ENCODE results near the gene LFNG.

LFNG gene

DNA sequence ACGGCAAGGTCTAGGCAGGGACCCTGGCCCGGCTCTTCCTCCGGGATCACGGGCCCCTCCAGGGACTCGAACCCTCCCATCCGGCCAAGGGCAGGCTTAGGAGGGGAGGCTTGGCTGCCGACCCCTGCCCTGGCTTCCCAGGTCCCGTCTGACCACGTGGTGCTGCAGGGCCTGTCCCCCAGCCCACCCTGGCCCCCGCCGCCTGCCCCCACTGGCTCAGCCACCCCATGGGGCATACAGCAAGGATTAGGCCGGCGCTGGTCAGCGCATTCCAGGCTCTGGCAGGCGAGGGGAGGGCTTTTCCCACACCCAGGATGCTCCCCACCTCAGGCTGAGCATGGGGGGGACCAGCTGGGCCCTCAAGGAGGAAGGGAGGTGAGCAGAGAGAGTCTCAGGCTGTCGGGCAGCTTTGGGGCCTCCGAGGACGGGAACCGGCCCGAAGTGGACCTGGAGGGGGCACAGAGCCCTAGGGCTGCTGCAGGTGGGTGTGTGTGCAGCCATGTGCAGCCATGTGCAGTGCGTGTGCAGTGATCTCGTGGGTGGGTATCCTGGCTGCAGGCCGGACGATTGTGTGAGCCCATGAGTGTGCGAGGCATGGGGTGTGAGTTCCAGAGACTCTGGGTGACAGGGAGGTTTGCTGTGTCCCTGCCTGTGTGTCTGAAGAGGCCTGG is 42.7 kb upstream of the LFNG start:
- no peak overlapping the region for H3K4ac ChIP-seq (ENCODE audit: low read depth, low read length)
- no peak overlapping the region for H3K4me3 ChIP-seq (ENCODE audit: low read length)
- no peak for DNase-seq
- H3K27ac ChIP-seq (ENCODE audit: low read depth, low read length) = no peak overlapping the region
- H2BK15ac ChIP-seq (replicated peaks; ENCODE audit: low read depth) = no peak overlapping the region
- H2BK120ac ChIP-seq (ENCODE audit: low read depth, low read length) = no peak overlapping the region
- no peak overlapping the region for H2AK5ac ChIP-seq (ENCODE audit: low read length)
- H2BK5ac ChIP-seq (ENCODE audit: low read length) = no peak overlapping the region
- WGBS (ENCODE audit: extremely low coverage, insufficient coverage, low lambda C conversion rate) = no CpG with 5 or more reads among the region's 25 CpGs
- H3K18ac ChIP-seq (ENCODE audit: low read length) = no peak overlapping the region
- no peak overlapping the region for H4K8ac ChIP-seq (ENCODE audit: low read depth, low read length)
- H3K9ac ChIP-seq (ENCODE audit: low read length) = no peak overlapping the region
- peak overlapping the region; percentile 34 for H3K56ac ChIP-seq (ENCODE audit: low read length)
- no peaks in the 10 kb centered on the region for H3K79me1 ChIP-seq (ENCODE audit: low read length)
- no peaks in the 10 kb centered on the region for H3K79me2 ChIP-seq (ENCODE audit: control insufficient read depth, insufficient read depth, low read length)
- H3K23ac ChIP-seq (ENCODE audit: low read length) = no peak overlapping the region
- no peaks in the 10 kb centered on the region for H3K36me3 ChIP-seq (ENCODE audit: control insufficient read depth, insufficient read depth, low read length)
- no peaks in the 10 kb centered on the region for H3K4me1 ChIP-seq (ENCODE audit: control insufficient read depth, low read depth, low read length)
- H3K27me3 ChIP-seq (ENCODE audit: insufficient read depth, low read length, poor library complexity) = no peaks in the 10 kb centered on the region
- H3K4me2 ChIP-seq (ENCODE audit: low read length) = no peak overlapping the region
- H4K5ac ChIP-seq (ENCODE audit: low read length) = no peak overlapping the region

DNA sequence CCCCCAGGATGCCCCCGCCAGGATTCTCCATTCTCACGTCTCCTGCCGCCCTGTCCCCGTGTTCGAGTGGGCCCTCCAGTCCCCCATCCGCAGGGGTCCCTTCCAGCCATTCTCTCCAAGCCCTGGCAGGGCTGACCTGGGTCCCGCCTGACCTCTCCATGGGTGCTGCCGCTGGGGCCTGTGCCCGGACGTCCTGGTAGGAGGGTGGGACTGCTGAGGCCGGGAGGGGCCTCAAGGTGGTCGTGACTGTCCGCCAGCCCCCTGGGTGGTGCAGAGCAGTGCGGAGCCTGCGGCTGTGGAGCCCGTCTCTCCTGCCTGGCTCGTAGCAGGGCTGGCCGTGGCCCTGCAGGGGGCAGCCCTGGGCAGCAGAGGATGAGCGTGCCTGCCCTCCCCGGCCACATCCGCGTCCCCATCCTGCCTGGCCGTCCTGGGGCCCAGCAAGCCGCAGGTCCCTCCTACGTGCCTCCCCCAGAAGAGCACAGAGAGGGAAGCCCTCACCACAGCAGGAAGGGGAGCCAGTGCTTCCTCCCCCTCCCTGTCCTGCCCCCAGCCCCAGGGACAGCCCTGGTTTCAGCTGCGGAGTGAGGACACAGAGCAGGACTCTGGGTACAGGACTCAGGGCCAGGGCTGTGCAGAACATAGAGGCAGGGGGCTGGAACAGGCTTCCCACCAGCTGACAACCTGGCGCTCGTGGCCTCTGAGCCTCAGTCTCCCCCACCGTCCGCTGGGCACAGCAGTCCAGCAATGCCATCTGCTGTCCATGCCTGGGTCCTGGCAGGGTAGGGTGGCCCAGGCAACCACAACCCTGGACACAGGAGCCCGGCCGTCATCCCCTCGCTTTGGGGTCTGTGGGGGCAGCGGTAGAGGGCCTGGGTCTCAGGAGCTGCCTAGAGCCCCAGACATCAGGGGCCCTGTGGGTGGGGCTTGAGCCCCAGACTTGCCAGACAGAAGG is 41.9 kb upstream of the LFNG start:
- Histone ChIP-seq H4K8ac (ENCODE audit: low read depth, low read length) (no peak overlapping the region), H3K4ac (ENCODE audit: low read depth, low read length) (no peak overlapping the region), H2BK120ac (ENCODE audit: low read depth, low read length) (no peak overlapping the region), H3K18ac (ENCODE audit: low read length) (no peak overlapping the region), H3K4me3 (ENCODE audit: low read length) (no peak overlapping the region), H3K79me2 (ENCODE audit: control insufficient read depth, insufficient read depth, low read length) (no peaks in the 10 kb centered on the region), H3K27ac (ENCODE audit: low read depth, low read length) (no peak overlapping the region), H3K56ac (ENCODE audit: low read length) (peak overlapping the region; percentile 59), H3K36me3 (ENCODE audit: control insufficient read depth, insufficient read depth, low read length) (no peaks in the 10 kb centered on the region), H3K4me2 (ENCODE audit: low read length) (no peak overlapping the region), H3K79me1 (ENCODE audit: low read length) (no peaks in the 10 kb centered on the region), H4K5ac (ENCODE audit: low read length) (no peak overlapping the region), H2AK5ac (ENCODE audit: low read length) (no peak overlapping the region), H2BK5ac (ENCODE audit: low read length) (no peak overlapping the region), H3K23ac (ENCODE audit: low read length) (no peak overlapping the region), H3K27me3 (ENCODE audit: insufficient read depth, low read length, poor library complexity) (no peaks in the 10 kb centered on the region), H3K9ac (ENCODE audit: low read length) (no peak overlapping the region), H2BK15ac (replicated peaks; ENCODE audit: low read depth) (no peak overlapping the region), H3K4me1 (ENCODE audit: control insufficient read depth, low read depth, low read length) (no peaks in the 10 kb centered on the region)
- no CpG with 5 or more reads among the region's 34 CpGs for WGBS (ENCODE audit: extremely low coverage, insufficient coverage, low lambda C conversion rate)
- peak; percentile 68 for DNase-seq

DNA sequence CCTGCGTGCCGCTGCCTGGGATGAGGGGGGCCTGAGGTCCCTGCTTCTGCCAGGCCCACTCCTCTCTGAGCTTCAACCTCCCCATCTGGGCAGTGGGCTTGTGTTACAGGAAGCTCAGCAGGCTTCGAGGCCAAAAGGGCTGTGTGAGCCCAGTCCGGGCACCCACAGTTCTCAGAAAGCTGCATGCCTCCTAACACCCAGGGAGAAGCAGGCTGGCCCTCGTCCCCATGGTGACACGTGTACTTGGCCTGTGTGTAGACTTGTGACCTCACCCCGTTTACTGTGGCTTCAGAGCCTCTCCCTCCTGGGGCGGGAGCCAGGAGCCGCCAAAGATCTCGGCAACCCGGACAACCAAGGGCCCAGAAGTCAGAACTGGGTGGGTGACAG is 41.2 kb upstream of the LFNG start:
- Histone ChIP-seq H3K4me1 (ENCODE audit: control insufficient read depth, low read depth, low read length) (no peaks in the 10 kb centered on the region), H4K8ac (ENCODE audit: low read depth, low read length) (no peak overlapping the region), H3K79me1 (ENCODE audit: low read length) (no peaks in the 10 kb centered on the region), H3K4me2 (ENCODE audit: low read length) (no peak overlapping the region), H3K9ac (ENCODE audit: low read length) (no peak overlapping the region), H3K36me3 (ENCODE audit: control insufficient read depth, insufficient read depth, low read length) (no peaks in the 10 kb centered on the region), H3K56ac (ENCODE audit: low read length) (no peak overlapping the region), H2BK15ac (replicated peaks; ENCODE audit: low read depth) (no peak overlapping the region), H3K27me3 (ENCODE audit: insufficient read depth, low read length, poor library complexity) (no peaks in the 10 kb centered on the region), H3K18ac (ENCODE audit: low read length) (no peak overlapping the region), H3K27ac (ENCODE audit: low read depth, low read length) (no peak overlapping the region), H3K4me3 (ENCODE audit: low read length) (no peak overlapping the region), H2AK5ac (ENCODE audit: low read length) (no peak overlapping the region), H2BK120ac (ENCODE audit: low read depth, low read length) (no peak overlapping the region), H3K79me2 (ENCODE audit: control insufficient read depth, insufficient read depth, low read length) (no peaks in the 10 kb centered on the region), H4K5ac (ENCODE audit: low read length) (no peak overlapping the region), H3K4ac (ENCODE audit: low read depth, low read length) (no peak overlapping the region), H3K23ac (ENCODE audit: low read length) (no peak overlapping the region), H2BK5ac (ENCODE audit: low read length) (no peak overlapping the region)
- no CpG with 5 or more reads among the region's 11 CpGs for WGBS (ENCODE audit: extremely low coverage, insufficient coverage, low lambda C conversion rate)
- no peak for DNase-seq

DNA sequence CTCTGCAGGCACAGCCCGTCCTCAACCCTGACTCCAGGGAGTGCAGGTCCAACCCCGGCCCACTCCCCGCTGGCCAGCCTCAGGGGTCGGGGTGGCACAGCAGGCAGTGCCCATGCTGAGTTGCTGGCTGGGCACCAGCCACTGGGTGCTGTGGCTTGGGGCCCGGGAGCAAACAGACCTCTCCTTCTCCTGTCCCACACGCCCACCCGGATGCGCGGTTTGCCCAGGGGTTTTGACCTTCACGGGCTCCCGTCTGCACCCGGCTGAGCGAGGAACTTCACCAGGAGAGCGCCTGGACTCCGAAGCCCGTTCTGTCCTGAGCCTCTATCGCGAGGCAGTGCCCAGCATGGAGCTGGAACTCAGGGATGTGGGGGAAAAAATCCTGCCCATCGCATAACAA is 40.8 kb upstream of the LFNG start:
- no peaks in the 10 kb centered on the region for H3K4me1 ChIP-seq (ENCODE audit: control insufficient read depth, low read depth, low read length)
- no peak overlapping the region for H4K5ac ChIP-seq (ENCODE audit: low read length)
- no peak overlapping the region for H3K23ac ChIP-seq (ENCODE audit: low read length)
- no CpG with 5 or more reads among the region's 19 CpGs for WGBS (ENCODE audit: extremely low coverage, insufficient coverage, low lambda C conversion rate)
- no peak overlapping the region for H3K18ac ChIP-seq (ENCODE audit: low read length)
- no peak overlapping the region for H3K27ac ChIP-seq (ENCODE audit: low read depth, low read length)
- no peaks in the 10 kb centered on the region for H3K79me1 ChIP-seq (ENCODE audit: low read length)
- peak overlapping the region; percentile 25 for H3K56ac ChIP-seq (ENCODE audit: low read length)
- no peak overlapping the region for H3K4me3 ChIP-seq (ENCODE audit: low read length)
- no peak overlapping the region for H3K4me2 ChIP-seq (ENCODE audit: low read length)
- no peak overlapping the region for H2BK15ac ChIP-seq (replicated peaks; ENCODE audit: low read depth)
- H2BK120ac ChIP-seq (ENCODE audit: low read depth, low read length) = no peak overlapping the region
- no peak overlapping the region for H3K9ac ChIP-seq (ENCODE audit: low read length)
- no peak overlapping the region for H2AK5ac ChIP-seq (ENCODE audit: low read length)
- H3K27me3 ChIP-seq (ENCODE audit: insufficient read depth, low read length, poor library complexity) = no peaks in the 10 kb centered on the region
- DNase-seq = no peak
- H3K4ac ChIP-seq (ENCODE audit: low read depth, low read length) = no peak overlapping the region
- H3K79me2 ChIP-seq (ENCODE audit: control insufficient read depth, insufficient read depth, low read length) = no peaks in the 10 kb centered on the region
- H2BK5ac ChIP-seq (ENCODE audit: low read length) = no peak overlapping the region
- H3K36me3 ChIP-seq (ENCODE audit: control insufficient read depth, insufficient read depth, low read length) = no peaks in the 10 kb centered on the region
- no peak overlapping the region for H4K8ac ChIP-seq (ENCODE audit: low read depth, low read length)

DNA sequence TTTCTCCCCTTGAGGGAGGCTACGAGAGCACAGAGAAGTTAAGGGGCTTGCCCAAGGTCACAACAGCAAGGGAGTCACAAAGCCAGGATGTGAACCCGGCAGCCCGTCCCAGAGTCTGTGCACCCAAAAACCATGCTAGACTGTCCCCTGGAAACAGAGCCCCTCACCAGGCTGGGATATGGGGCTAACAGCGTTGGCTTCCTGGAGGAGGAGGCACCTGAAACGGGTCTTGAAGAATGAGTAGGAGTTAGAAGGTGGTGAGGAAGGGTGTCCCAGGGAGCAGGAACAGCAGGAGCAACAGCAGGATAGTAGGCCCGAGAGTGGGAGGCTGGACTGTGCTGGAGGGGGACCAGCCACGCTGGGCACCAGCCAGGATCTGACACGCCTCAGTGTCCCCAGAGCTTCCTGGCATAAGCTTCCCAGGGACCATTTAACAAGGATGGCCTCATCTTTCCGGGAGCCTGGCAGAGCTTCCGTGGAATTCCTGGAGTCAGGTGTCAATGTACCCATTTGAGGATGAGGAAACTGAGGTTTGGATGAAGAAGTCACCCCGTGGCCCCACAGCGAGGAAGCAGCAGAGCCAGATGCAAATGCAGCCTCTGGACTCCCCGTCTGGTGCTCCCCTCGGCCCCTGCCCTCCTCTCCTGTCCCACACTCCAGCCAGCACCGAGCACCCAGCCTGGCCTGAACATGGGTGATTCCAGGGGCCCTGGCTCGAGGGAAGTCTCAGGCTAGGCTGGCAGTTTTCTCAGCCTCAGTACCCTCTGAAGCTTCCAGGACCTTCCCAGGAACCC is 40.1 kb upstream of the LFNG start:
- Histone ChIP-seq H3K56ac (ENCODE audit: low read length) (no peak overlapping the region), H3K79me1 (ENCODE audit: low read length) (no peaks in the 10 kb centered on the region), H2BK120ac (ENCODE audit: low read depth, low read length) (no peak overlapping the region), H3K4me1 (ENCODE audit: control insufficient read depth, low read depth, low read length) (no peaks in the 10 kb centered on the region), H3K18ac (ENCODE audit: low read length) (no peak overlapping the region), H3K4me2 (ENCODE audit: low read length) (no peak overlapping the region), H4K8ac (ENCODE audit: low read depth, low read length) (no peak overlapping the region), H2AK5ac (ENCODE audit: low read length) (no peak overlapping the region), H2BK5ac (ENCODE audit: low read length) (no peak overlapping the region), H3K4me3 (ENCODE audit: low read length) (no peak overlapping the region), H3K36me3 (ENCODE audit: control insufficient read depth, insufficient read depth, low read length) (no peaks in the 10 kb centered on the region), H3K27ac (ENCODE audit: low read depth, low read length) (no peak overlapping the region), H4K5ac (ENCODE audit: low read length) (no peak overlapping the region), H3K27me3 (ENCODE audit: insufficient read depth, low read length, poor library complexity) (no peaks in the 10 kb centered on the region), H3K79me2 (ENCODE audit: control insufficient read depth, insufficient read depth, low read length) (no peaks in the 10 kb centered on the region), H2BK15ac (replicated peaks; ENCODE audit: low read depth) (no peak overlapping the region), H3K9ac (ENCODE audit: low read length) (no peak overlapping the region), H3K4ac (ENCODE audit: low read depth, low read length) (no peak overlapping the region), H3K23ac (ENCODE audit: low read length) (no peak overlapping the region)
- no CpG with 5 or more reads among the region's 16 CpGs for WGBS (ENCODE audit: extremely low coverage, insufficient coverage, low lambda C conversion rate)
- no peak for DNase-seq
